Uterus (tissue), 2 donors: Measurements from ENCODE around the gene SVIP.

Experiments
- POLR2A ChIP-seq, 2 donors: fragments of 450-650 bp; IDR thresholded peaks; one replicate each; pipeline ENCODE4 v1.6.1; 2016; ENCODE audit warnings: antibody characterized with exemption in 2 of 2, mild to moderate bottlenecking in 1 of 2, moderate library complexity in 1 of 2
- TF ChIP-seq, protein P1 (sequence below), 4 experiments: fragments of 200-600 bp in 2 of 4; fragments of 450-650 bp in 2 of 4; sonication (generic) in 2 of 4; IDR thresholded peaks; one replicate each; pipeline ENCODE4 v1.5.1; 2016 to 2019; ENCODE audit warnings: antibody characterized with exemption in 4 of 4, mild to moderate bottlenecking in 2 of 4, moderate library complexity in 1 of 4

DNA sequence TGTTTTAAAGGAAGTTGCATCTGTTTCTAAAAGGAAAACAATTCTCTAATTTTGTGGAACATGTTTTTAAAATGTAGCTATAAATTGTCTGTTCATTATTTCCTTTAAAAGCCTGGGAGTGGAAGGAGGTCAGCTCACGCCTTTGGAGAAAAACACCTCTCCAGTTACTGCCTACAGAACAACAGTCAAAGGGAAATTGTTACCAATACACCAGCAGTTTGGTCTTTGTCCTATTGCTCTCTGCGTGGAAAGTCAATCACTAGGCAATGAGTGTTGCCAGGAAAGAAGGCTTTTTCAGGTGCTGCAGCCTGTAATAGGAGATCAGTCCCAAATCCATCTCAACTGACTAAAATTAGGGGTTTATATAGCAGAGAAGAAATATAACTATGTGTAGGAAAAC, 22.2 kb downstream of the SVIP start:
- TF ChIP-seq, protein P1, sequence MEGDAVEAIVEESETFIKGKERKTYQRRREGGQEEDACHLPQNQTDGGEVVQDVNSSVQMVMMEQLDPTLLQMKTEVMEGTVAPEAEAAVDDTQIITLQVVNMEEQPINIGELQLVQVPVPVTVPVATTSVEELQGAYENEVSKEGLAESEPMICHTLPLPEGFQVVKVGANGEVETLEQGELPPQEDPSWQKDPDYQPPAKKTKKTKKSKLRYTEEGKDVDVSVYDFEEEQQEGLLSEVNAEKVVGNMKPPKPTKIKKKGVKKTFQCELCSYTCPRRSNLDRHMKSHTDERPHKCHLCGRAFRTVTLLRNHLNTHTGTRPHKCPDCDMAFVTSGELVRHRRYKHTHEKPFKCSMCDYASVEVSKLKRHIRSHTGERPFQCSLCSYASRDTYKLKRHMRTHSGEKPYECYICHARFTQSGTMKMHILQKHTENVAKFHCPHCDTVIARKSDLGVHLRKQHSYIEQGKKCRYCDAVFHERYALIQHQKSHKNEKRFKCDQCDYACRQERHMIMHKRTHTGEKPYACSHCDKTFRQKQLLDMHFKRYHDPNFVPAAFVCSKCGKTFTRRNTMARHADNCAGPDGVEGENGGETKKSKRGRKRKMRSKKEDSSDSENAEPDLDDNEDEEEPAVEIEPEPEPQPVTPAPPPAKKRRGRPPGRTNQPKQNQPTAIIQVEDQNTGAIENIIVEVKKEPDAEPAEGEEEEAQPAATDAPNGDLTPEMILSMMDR (IDR thresholded peaks at IDR 0.05), result no peak
- no peak for TF ChIP-seq POLR2A (IDR thresholded peaks at IDR 0.05)
